ENCODE measurements around the gene TEX11.

- no peak for TF ChIP-seq RBM22 (IDR thresholded peaks at IDR 0.05; ENCODE audit: low read depth, low read length, poor library complexity, severe bottlenecking)
- no peak for TF ChIP-seq EZH2 (IDR thresholded peaks at IDR 0.05; ENCODE audit: borderline replicate concordance, low read depth, low read length)
- no peak for TF ChIP-seq CTCF (IDR thresholded peaks at IDR 0.05 in 2 of 3, conservative IDR thresholded peaks at IDR 0.05 in 1 of 3; ENCODE audit: insufficient read depth in 2 of 3, low read depth in 1 of 3, low read length in 3 of 3)
- TF ChIP-seq ZNF407 (IDR thresholded peaks at IDR 0.05; ENCODE audit: low read depth) = no peak
- no peak for TF ChIP-seq POLR3A (IDR thresholded peaks at IDR 0.05; ENCODE audit: borderline replicate concordance, extremely low read depth, insufficient read depth, insufficient read length)
- no peak for TF ChIP-seq MAX (CRISPR knock-in tag; IDR thresholded peaks at IDR 0.05)
- TF ChIP-seq POLR2A (conservative IDR thresholded peaks at IDR 0.05) = no peak
These were observed 7.0 kb downstream of the TEX11 start for GRCh38 chrX:70901465-70901864.

Data from K562 (cell line).